Measurements from ENCODE around the gene IL1R2.

Gene IL1R2

GRCh38 chr2:102029952-102030351 is 38.2 kb downstream of the IL1R2 start:
- Mint-ChIP-seq H3K4me3 (no peak overlapping the region), H3K9me3 (peaks cover 2% of the 10 kb centered on the region), H3K4me1 (peaks cover 57% of the 10 kb centered on the region), H3K27me3 (ENCODE audit: low read depth) (peaks cover 4% of the 10 kb centered on the region), H3K36me3 (ENCODE audit: low read depth) (no peaks in the 10 kb centered on the region), H3K27ac (no peak overlapping the region)
- TF ChIP-seq CTCF (IDR thresholded peaks at IDR 0.05; ENCODE audit: unreplicated experiment in 3 of 3) = no peak

DNA sequence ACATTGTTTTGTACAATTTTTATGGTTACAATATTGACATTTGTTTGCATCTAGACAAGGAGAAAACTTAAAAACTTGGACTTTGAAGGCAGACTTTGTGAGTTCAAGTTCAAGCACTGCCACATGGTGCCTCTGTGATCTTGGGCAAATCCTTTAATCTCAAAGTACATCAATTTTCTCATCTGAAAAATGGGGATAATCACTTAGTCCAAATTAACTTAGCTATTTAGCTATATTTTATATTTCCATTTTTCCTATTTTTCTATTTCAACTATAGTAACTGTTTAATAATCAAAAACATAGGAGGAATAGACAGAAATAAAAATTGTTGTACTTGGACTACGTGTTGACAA is 38.7 kb downstream of the IL1R2 start:
- peaks cover 4% of the 10 kb centered on the region for H3K27me3 Mint-ChIP-seq (ENCODE audit: low read depth)
- H3K4me3 Mint-ChIP-seq = no peak overlapping the region
- H3K36me3 Mint-ChIP-seq (ENCODE audit: low read depth) = no peaks in the 10 kb centered on the region
- TF ChIP-seq CTCF (IDR thresholded peaks at IDR 0.05; ENCODE audit: unreplicated experiment in 3 of 3) = no peak
- H3K27ac Mint-ChIP-seq = no peak overlapping the region
- H3K9me3 Mint-ChIP-seq = peaks cover 2% of the 10 kb centered on the region
- H3K4me1 Mint-ChIP-seq = peaks cover 52% of the 10 kb centered on the region

GRCh38 chr2:102030855-102031527 is 39.2 kb downstream of the IL1R2 start:
- H3K4me3 Mint-ChIP-seq = no peak overlapping the region
- H3K36me3 Mint-ChIP-seq (ENCODE audit: low read depth) = no peaks in the 10 kb centered on the region
- peaks cover 46% of the 10 kb centered on the region for H3K4me1 Mint-ChIP-seq
- peaks cover 4% of the 10 kb centered on the region for H3K27me3 Mint-ChIP-seq (ENCODE audit: low read depth)
- no peak overlapping the region for H3K27ac Mint-ChIP-seq
- peaks cover 4% of the 10 kb centered on the region for H3K9me3 Mint-ChIP-seq
- no peak for TF ChIP-seq CTCF (IDR thresholded peaks at IDR 0.05; ENCODE audit: unreplicated experiment in 3 of 3)

DNA sequence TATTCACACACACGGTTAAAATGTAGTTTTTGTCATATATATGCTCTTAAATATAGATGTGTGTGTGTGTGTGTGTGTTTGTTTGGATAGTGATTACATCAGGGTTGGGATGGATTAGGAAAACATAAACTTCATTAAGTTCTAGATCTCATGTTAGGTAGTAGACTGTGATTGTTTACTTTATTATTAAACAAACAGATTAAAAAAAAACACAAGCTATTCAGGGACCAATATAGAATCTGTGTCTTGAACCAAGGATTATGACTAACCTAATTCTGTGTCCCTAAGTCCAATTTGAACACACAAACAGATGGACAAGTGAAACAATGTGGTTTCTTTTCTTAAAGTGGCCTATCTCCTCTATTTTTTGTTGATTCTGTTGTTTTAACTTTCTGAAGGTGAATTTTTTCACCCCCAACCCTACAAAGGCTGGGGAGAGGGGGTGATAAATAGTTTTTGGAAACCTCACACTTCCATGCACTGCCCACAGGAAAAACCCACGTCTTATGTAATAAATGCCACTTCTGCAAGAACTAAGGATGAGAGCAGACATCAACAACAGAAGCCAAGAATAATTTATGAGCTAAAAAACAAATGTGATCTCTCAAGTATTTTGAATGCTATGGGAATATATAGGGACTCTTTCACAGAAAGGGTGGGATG is 40.7 kb downstream of the IL1R2 start:
- Mint-ChIP-seq H3K9me3 (peaks cover 4% of the 10 kb centered on the region), H3K36me3 (ENCODE audit: low read depth) (no peaks in the 10 kb centered on the region), H3K4me1 (peaks cover 31% of the 10 kb centered on the region), H3K27me3 (ENCODE audit: low read depth) (peaks cover 4% of the 10 kb centered on the region), H3K27ac (peak overlapping the region; percentile 37 to 98 (median 81)), H3K4me3 (no peak overlapping the region)
- TF ChIP-seq CTCF (IDR thresholded peaks at IDR 0.05; ENCODE audit: unreplicated experiment in 3 of 3) = no peak

- Mint-ChIP-seq H3K9me3 (peaks cover 4% of the 10 kb centered on the region), H3K27ac (peak overlapping the region; percentile 81 to 98 (median 89)), H3K27me3 (ENCODE audit: low read depth) (peaks cover 4% of the 10 kb centered on the region), H3K4me3 (peak overlapping the region in 1 of 3 experiments; percentile 50), H3K4me1 (peaks cover 24% of the 10 kb centered on the region), H3K36me3 (ENCODE audit: low read depth) (no peaks in the 10 kb centered on the region)
- no peak for TF ChIP-seq CTCF (IDR thresholded peaks at IDR 0.05; ENCODE audit: unreplicated experiment in 3 of 3)
Measured at GRCh38 chr2:102033031-102033749, 41.4 kb downstream of the IL1R2 start.

Measured in nephron (organoid).